NCI-H1436 (cell line): ENCODE results near the gene ZNF611.
"Not testable (repeated sequence)": the region's sequence is repeated elsewhere in the genome, so short reads cannot be mapped to it uniquely, and the experiment has no call there.

Source experiments
- DNase-seq: peaks from one replicate; lab custom pipeline; 2025; lab: John Stamatoyannopoulos, UW

Gene ZNF611

GRCh38 chr19:52716522-52716921 is 18.3 kb downstream of the ZNF611 start:
- no peak for DNase-seq

- DNase-seq, result not testable (repeated sequence)
Measured at GRCh38 chr19:52715902-52716301, 18.9 kb downstream of the ZNF611 start.

- DNase-seq, result not testable (repeated sequence)
Measured at GRCh38 chr19:52715330-52715729, 19.5 kb downstream of the ZNF611 start.

- DNase-seq, result not testable (repeated sequence)
Measured at GRCh38 chr19:52713051-52713450, 21.8 kb downstream of the ZNF611 start.

- not testable (repeated sequence) for DNase-seq
Measured at GRCh38 chr19:52711661-52712060, 23.2 kb downstream of the ZNF611 start.

- no peak for DNase-seq
Measured at GRCh38 chr19:52710538-52710937, 24.3 kb downstream of the ZNF611 start.

GRCh38 chr19:52705615-52706014 is 29.2 kb downstream of the ZNF611 start:
- not testable (repeated sequence) for DNase-seq

- no peak for DNase-seq
Measured at GRCh38 chr19:52703917-52704316, 30.9 kb downstream of the ZNF611 start.

GRCh38 chr19:52700673-52701072 is 34.2 kb downstream of the ZNF611 start:
- DNase-seq, result no peak

- DNase-seq, result not testable (repeated sequence)
Measured at GRCh38 chr19:52699555-52699954, 35.3 kb downstream of the ZNF611 start.

GRCh38 chr19:52695996-52696395 is 38.8 kb downstream of the ZNF611 start:
- DNase-seq, result no peak

- DNase-seq, result no peak
Measured at GRCh38 chr19:52694921-52695320, 39.9 kb downstream of the ZNF611 start.

- not testable (repeated sequence) for DNase-seq
Measured at GRCh38 chr19:52694281-52694680, 40.6 kb downstream of the ZNF611 start.

- DNase-seq, result no peak
Measured at GRCh38 chr19:52692431-52693008, 42.3 kb downstream of the ZNF611 start.

- no peak for DNase-seq
Measured at GRCh38 chr19:52691737-52692136, 43.1 kb downstream of the ZNF611 start.

- no peak for DNase-seq
Measured at GRCh38 chr19:52691215-52691610, 43.6 kb downstream of the ZNF611 start.

GRCh38 chr19:52690369-52691214 is 44.3 kb downstream of the ZNF611 start:
- DNase-seq, result peak; percentile 93

GRCh38 chr19:52689843-52690368 is 44.9 kb downstream of the ZNF611 start:
- peak; percentile 23 for DNase-seq

- DNase-seq, result not testable (repeated sequence)
Measured at GRCh38 chr19:52688925-52689796, 45.7 kb downstream of the ZNF611 start.

GRCh38 chr19:52688335-52688734 is 46.5 kb downstream of the ZNF611 start:
- DNase-seq, result no peak

GRCh38 chr19:52687684-52688083 is 47.2 kb downstream of the ZNF611 start:
- no peak for DNase-seq

GRCh38 chr19:52685811-52686210 is 49.0 kb downstream of the ZNF611 start:
- DNase-seq, result no peak
